BJ (cell line): Measurements from ENCODE around the gene BOLA1. TPM values are rescaled to one million over a fixed set of nuclear protein-coding genes. Genes with fewer than 3 reads are reported as not detected.

Experiments used
- CTCF ChIA-PET: fragments of 350-600 bp; formaldehyde crosslinking; extraction: SDS; loops from one replicate; lab custom pipeline; 2021; ENCODE audit warnings: antibody characterized with exemption, inconsistent platforms; lab: Yijun Ruan, JAX
- POLR2A ChIA-PET: fragments of 300-600 bp; sonication (Branson Sonifier 250); formaldehyde crosslinking; extraction: SDS; loops from one replicate; lab custom pipeline; 2021; ENCODE audit warnings: antibody characterized with exemption; lab: Charles Lee
- DNase-seq: peaks from one replicate; pipeline ENCODE4 v3.0.0-alpha.2; 2011; ENCODE audit warnings: low read depth
- H3K27me3 ChIP-seq: 2 replicates; pipeline ENCODE4 v1.6.0; 2011; ENCODE audit warnings: low read length; ENCODE audit not compliant: control insufficient read depth, insufficient read depth
- H3K36me3 ChIP-seq: 2 replicates; pipeline ENCODE4 v1.5.1; 2011; ENCODE audit warnings: low read length; ENCODE audit not compliant: control insufficient read depth, insufficient read depth
- H3K4me3 ChIP-seq: 2 replicates; pipeline ENCODE4 v1.5.1; 2011; ENCODE audit warnings: low read depth, mild to moderate bottlenecking, control low read depth, low read length
- CTCF ChIP-seq: IDR thresholded peaks from 2 replicates; pipeline ENCODE4 v1.5.1; 2011; ENCODE audit warnings: low read depth, mild to moderate bottlenecking, control low read depth, inconsistent platforms, low read length, moderate library complexity; ENCODE audit not compliant: insufficient read depth
- polyA plus RNA-seq: library from polyadenylated mRNA; depleted of rRNA; stranded (reverse); fragments of >200 nt; gene quantifications from 2 replicates; pipeline ENCODE4 v1.2.3, GENCODE V29; 2011; rRNA removed

Gene BOLA1
- polyA plus RNA-seq, 1 experiment: 21.0 TPM

GRCh38 chr1:149942885-149943284, 43.5 kb downstream of the BOLA1 start:
- H3K4me3 ChIP-seq: no peak overlapping the region
- ChIA-PET POLR2A (interaction anchor here (0.6 kb wide), 1 partner anchor 55 kb away, joined by 3 read pairs; a partner anchor contains a TSS), CTCF (interaction anchor here (1.2 kb wide), 1 partner anchor 55 kb away, joined by 3 read pairs; a partner anchor contains a TSS)
- H3K36me3 ChIP-seq: peaks cover 12% of the 10 kb centered on the region
- TF ChIP-seq CTCF: no peak
- H3K27me3 ChIP-seq: no peaks in the 10 kb centered on the region
- DNase-seq: no peak

GRCh38 chr1:149945206-149945605, 45.8 kb downstream of the BOLA1 start:
- peaks cover 22% of the 10 kb centered on the region for H3K36me3 ChIP-seq
- ChIA-PET CTCF (interaction anchor here (2.4 kb wide), 1 partner anchor 17 kb away, joined by 9 read pairs; no protein-coding TSS in a partner anchor), POLR2A (no interaction called here)
- no peak overlapping the region for H3K4me3 ChIP-seq
- no peak for DNase-seq
- H3K27me3 ChIP-seq: no peaks in the 10 kb centered on the region
- no peak for TF ChIP-seq CTCF

GRCh38 chr1:149949911-149950310, 50.5 kb downstream of the BOLA1 start:
- ChIA-PET CTCF (no interaction called here), POLR2A (no interaction called here)
- peaks cover 12% of the 10 kb centered on the region for H3K36me3 ChIP-seq
- no peaks in the 10 kb centered on the region for H3K27me3 ChIP-seq
- no peak for DNase-seq
- TF ChIP-seq CTCF: no peak
- no peak overlapping the region for H3K4me3 ChIP-seq

Other genes starting within 250 kb of the BOLA1 start
- gene FCGR1A, start 116.9 kb upstream of the BOLA1 start, polyA plus RNA-seq: not detected in 2 replicates
- 21.2 and 25.4 TPM in 2 replicates for gene SV2A, start 18.3 kb downstream of the BOLA1 start, polyA plus RNA-seq
- gene SF3B4, start 28.2 kb downstream of the BOLA1 start, polyA plus RNA-seq: 37.8 and 37.9 TPM in 2 replicates
- 14.3 and 14.5 TPM in 2 replicates for gene MTMR11, start 37.3 kb downstream of the BOLA1 start, polyA plus RNA-seq
- gene OTUD7B, start 111.2 kb downstream of the BOLA1 start, polyA plus RNA-seq: 9.3 and 10.1 TPM in 2 replicates
- 29.0 and 47.0 TPM in 2 replicates for gene VPS45, start 168.2 kb downstream of the BOLA1 start, polyA plus RNA-seq